GM18951 (cell line): ENCODE results near the gene KDM4F.

Source experiments
- POLR2A ChIP-seq: IDR thresholded peaks from 4 replicates; pipeline ENCODE4 v1.6.1; 2011; ENCODE audit warnings: mild to moderate bottlenecking; ENCODE audit not compliant: insufficient read length, insufficient read depth; ENCODE audit errors: extremely low read depth
- in situ Hi-C: fragments of 300-500 bp; cut with MboI; formaldehyde crosslinking; loops from one replicate; pipeline ENCODE4 v1.12.0; 2022; ENCODE audit warnings: low sequenced_read_pairs, mixed read lengths, inconsistent platforms; ENCODE audit not compliant: unreplicated experiment

The KDM4F gene

GRCh38 chr11:95070471-95070870 is 21.2 kb downstream of the KDM4F start:
- in situ Hi-C loops: no loop called here
- TF ChIP-seq POLR2A: no peak

DNA sequence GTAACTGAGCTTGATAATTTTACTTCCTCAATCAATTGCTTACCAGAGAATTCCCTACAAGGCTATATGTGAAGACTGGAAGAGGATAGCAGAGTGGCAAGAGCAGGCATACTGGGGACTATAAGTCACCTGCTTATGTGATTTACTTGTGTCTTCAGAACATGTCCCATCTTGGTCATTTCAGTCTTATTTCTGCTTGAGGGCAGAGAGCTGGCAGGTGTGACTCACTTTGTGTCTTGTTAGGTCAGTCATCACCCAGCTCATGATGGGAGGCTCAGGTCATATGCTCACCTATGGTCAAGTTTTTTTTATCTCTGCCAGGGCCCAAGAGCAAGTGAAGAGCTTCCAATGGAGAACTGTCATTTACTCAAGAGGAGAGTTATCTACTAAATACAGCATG is 23.7 kb downstream of the KDM4F start:
- no peak for TF ChIP-seq POLR2A
- in situ Hi-C loops: no loop called here

- in situ Hi-C loops: no loop called here
- TF ChIP-seq POLR2A: no peak
These were observed 25.8 kb downstream of the KDM4F start for GRCh38 chr11:95074792-95075563.

DNA sequence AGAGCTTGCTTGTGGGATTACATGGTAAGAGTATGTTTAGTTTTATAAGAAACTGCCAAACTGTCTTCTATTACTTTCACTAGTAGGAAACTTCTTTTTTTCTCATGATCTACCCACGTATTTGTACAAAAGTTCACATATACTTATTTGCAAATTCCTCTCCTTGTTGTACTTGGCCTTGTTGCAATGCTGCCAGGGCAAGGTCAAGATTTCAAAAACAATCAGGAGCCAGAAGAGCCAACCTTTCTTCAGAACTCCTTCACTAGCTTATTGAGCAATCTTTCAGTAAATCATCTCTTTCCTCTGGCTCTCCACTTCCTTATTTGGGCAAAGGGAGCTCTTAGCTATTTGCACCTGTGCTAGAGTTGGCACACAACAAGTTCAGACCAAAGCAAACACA is 27.2 kb downstream of the KDM4F start:
- no peak for TF ChIP-seq POLR2A
- in situ Hi-C loops: no loop called here

GRCh38 chr11:95076981-95077380 is 27.8 kb downstream of the KDM4F start:
- no peak for TF ChIP-seq POLR2A
- in situ Hi-C loops: no loop called here

DNA sequence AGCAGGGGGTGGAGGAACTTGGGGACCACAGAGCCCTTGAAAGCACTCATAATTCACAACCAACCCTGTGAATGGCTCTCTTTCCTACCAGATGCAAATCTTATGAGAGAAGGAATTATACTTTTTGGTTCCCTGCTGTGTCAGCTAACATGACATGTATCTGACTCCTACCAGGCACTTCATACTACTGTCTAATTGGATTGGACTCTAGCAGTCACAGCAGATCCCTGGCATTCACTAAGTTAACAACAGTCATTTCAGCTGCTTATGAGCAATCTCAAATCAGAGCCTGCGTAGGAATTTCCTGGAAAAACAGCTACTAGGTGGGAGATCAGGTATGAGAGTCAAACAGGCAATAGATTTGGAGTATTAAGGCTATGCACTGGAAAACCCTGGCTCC is 29.3 kb downstream of the KDM4F start:
- no peak for TF ChIP-seq POLR2A
- in situ Hi-C loops: no loop called here

- TF ChIP-seq POLR2A: no peak
- in situ Hi-C loops: no loop called here
These were observed 31.8 kb downstream of the KDM4F start for GRCh38 chr11:95081010-95081409.

GRCh38 chr11:95081412-95081811 is 32.2 kb downstream of the KDM4F start:
- no peak for TF ChIP-seq POLR2A
- in situ Hi-C loops: no loop called here

DNA sequence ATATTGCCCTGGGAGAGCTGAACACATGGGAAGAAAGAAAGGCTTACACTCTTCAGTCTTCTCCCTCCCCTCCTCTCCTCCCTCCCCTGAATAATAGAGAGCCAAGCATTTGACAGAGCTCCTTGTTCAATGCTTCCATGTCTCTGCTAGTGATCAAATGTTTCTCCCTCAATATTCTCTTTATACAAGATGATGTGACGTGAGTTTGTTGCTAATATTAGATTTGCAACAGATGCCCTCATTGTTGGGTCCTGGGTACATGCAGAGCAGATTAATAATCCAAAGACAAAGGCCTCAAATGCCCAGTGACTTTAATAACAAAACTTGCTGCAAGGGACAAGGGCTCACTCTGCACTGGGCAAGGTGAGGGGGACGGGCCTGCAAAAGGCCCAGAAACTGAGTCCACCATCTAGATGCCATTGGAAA is 33.4 kb downstream of the KDM4F start:
- in situ Hi-C loops: no loop called here
- TF ChIP-seq POLR2A: no peak

- in situ Hi-C loops: no loop called here
- no peak for TF ChIP-seq POLR2A
These were observed 35.3 kb downstream of the KDM4F start for GRCh38 chr11:95084509-95084908.

- in situ Hi-C loops: no loop called here
- no peak for TF ChIP-seq POLR2A
These were observed 36.0 kb downstream of the KDM4F start for GRCh38 chr11:95085117-95085816.

GRCh38 chr11:95086151-95086550 is 36.9 kb downstream of the KDM4F start:
- in situ Hi-C loops: no loop called here
- no peak for TF ChIP-seq POLR2A

DNA sequence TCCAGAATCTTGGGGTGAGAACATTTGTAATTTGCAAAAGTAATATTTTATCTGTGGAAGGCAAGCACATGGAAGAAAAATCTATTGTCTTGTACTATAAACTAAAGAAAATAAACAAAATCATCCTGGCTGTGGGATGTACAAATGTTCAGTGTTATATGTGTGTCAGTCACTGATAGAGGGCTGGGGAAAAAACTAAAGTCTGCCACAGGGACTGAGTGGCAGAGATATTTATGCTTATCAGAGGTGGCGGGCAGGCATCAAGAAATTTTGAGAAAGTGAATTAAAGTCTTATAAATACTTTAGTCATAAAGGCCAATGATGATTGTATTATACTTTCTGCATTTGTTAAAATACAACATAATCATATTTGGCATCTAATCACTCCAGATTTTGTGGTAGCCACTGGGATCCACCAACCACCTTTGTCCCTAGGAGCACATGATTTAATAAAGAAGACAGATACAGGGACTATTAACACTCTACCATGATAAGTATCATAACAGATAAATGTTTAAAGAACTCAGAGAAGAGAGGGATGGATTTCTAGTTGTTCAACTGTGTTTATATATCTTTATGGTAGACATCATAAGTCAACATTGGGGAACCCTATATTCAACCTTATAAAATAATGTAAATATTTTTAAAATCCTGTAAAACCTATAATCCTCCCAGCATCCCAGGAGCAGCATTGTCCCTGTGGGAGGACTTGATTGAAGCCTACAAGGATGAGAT is 37.8 kb downstream of the KDM4F start:
- TF ChIP-seq POLR2A: no peak
- in situ Hi-C loops: no loop called here
